Ishikawa (cell line): Measurements from ENCODE around the gene GRB10.

Experiments
- CEBPB ChIP-seq: IDR thresholded peaks from 2 replicates; pipeline ENCODE4 v1.6.1; 2012
- CREB1 ChIP-seq: IDR thresholded peaks from 2 replicates; pipeline ENCODE4 v1.6.1; 2012; ENCODE audit warnings: low read depth
- EGR1 ChIP-seq: IDR thresholded peaks from 2 replicates; pipeline ENCODE4 v1.6.1; 2012
- EP300 ChIP-seq: IDR thresholded peaks from 2 replicates; pipeline ENCODE4 v1.6.1; 2012; ENCODE audit warnings: borderline replicate concordance
- FOXM1 ChIP-seq: IDR thresholded peaks from 2 replicates; pipeline ENCODE4 v1.6.1; 2012; ENCODE audit warnings: low read depth, borderline replicate concordance
- NFIC ChIP-seq: IDR thresholded peaks from 2 replicates; pipeline ENCODE4 v1.6.1; 2012
- RAD21 ChIP-seq: IDR thresholded peaks from 2 replicates; pipeline ENCODE4 v1.6.1; 2012; ENCODE audit warnings: low read depth
- TAF1 ChIP-seq: IDR thresholded peaks from 2 replicates; pipeline ENCODE4 v1.6.1; 2012; ENCODE audit warnings: low read depth, mild to moderate bottlenecking
- TCF12 ChIP-seq: IDR thresholded peaks from 2 replicates; pipeline ENCODE4 v1.6.1; 2012; ENCODE audit warnings: low read depth
- TEAD4 ChIP-seq: IDR thresholded peaks from 2 replicates; pipeline ENCODE4 v1.6.1; 2012
- YY1 ChIP-seq: IDR thresholded peaks from 2 replicates; pipeline ENCODE4 v1.6.1; 2012; ENCODE audit warnings: low read depth
- ZBTB7A ChIP-seq: IDR thresholded peaks from 2 replicates; pipeline ENCODE4 v1.6.1; 2012; ENCODE audit warnings: low read depth
- TF ChIP-seq, protein P1 (sequence below): IDR thresholded peaks from 2 replicates; pipeline ENCODE4 v1.6.1; 2012
- TF ChIP-seq, protein P2 (sequence below): IDR thresholded peaks from 2 replicates; pipeline ENCODE4 v1.6.1; 2012; ENCODE audit warnings: low read depth, mild to moderate bottlenecking
- TF ChIP-seq, protein P3 (sequence below): IDR thresholded peaks from 2 replicates; pipeline ENCODE4 v1.6.1; 2012

GRB10 gene

DNA sequence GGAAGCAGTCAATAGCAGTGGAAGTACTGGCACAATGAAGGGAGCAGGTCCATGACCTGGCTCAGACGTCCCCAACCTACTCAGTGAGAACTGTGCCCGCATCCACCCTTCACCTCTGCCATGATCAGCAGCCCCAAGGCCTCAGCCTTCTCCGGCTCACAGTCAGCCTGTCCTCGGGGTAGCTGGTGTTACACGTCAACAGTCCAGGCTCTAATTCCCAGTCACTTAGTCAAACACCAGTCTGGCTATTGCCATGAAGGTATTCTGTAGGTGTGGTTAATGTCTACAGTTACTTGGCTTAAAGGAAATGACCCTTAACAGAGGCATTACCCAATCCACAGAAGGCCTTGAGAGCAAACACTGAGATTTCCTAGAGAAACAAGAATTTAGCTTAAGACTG is 49.1 kb downstream of the GRB10 start:
- no peak for TF ChIP-seq TAF1
- TF ChIP-seq NFIC: no peak
- TF ChIP-seq CEBPB: no peak
- TF ChIP-seq EGR1: no peak
- TF ChIP-seq, protein P1, sequence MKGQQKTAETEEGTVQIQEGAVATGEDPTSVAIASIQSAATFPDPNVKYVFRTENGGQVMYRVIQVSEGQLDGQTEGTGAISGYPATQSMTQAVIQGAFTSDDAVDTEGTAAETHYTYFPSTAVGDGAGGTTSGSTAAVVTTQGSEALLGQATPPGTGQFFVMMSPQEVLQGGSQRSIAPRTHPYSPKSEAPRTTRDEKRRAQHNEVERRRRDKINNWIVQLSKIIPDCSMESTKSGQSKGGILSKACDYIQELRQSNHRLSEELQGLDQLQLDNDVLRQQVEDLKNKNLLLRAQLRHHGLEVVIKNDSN: no peak
- no peak for TF ChIP-seq YY1
- no peak for TF ChIP-seq RAD21

DNA sequence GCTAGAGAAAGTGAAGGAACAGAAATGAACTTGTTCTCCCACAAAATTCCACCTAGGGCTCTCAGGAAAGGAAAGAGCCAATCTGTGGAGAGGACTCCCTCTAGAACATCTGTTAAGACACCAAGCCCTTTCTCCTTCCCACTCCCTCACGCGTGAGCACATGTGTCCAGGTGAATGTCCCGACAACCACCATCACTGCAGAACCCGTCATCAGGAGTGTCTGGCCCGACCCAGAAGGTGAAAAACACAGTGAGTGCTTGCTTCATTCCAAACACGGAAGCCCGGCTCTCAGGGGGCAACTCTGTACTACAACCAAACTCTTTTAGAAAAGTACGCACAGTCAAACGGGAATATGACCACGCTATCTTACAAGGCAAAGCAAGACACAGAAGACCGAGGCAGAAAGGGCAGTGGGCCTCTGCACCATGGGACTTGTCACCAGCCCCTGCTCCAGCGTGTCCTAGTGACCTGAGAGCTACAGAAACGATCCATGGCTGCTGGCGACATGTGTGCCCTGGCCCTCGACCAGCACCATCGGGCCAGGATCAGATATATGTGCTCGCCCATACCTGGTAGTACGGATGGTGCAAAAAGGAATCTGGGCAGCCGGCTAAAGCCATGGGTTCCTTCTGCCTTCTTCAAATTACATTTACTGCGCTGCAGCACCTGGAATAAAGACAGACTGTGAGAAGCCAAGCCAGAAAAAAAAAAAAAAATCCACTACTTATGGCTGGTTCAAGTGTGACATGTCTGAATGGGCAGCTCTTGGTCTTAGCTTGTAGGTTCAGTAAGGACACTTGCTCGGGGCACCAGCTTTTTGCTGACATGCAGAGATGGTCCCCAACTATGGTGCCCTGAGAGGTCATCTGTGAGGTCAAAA is 50.8 kb downstream of the GRB10 start:
- no peak for TF ChIP-seq CEBPB
- no peak for TF ChIP-seq CREB1
- TF ChIP-seq FOXM1: no peak
- TF ChIP-seq, protein P2, sequence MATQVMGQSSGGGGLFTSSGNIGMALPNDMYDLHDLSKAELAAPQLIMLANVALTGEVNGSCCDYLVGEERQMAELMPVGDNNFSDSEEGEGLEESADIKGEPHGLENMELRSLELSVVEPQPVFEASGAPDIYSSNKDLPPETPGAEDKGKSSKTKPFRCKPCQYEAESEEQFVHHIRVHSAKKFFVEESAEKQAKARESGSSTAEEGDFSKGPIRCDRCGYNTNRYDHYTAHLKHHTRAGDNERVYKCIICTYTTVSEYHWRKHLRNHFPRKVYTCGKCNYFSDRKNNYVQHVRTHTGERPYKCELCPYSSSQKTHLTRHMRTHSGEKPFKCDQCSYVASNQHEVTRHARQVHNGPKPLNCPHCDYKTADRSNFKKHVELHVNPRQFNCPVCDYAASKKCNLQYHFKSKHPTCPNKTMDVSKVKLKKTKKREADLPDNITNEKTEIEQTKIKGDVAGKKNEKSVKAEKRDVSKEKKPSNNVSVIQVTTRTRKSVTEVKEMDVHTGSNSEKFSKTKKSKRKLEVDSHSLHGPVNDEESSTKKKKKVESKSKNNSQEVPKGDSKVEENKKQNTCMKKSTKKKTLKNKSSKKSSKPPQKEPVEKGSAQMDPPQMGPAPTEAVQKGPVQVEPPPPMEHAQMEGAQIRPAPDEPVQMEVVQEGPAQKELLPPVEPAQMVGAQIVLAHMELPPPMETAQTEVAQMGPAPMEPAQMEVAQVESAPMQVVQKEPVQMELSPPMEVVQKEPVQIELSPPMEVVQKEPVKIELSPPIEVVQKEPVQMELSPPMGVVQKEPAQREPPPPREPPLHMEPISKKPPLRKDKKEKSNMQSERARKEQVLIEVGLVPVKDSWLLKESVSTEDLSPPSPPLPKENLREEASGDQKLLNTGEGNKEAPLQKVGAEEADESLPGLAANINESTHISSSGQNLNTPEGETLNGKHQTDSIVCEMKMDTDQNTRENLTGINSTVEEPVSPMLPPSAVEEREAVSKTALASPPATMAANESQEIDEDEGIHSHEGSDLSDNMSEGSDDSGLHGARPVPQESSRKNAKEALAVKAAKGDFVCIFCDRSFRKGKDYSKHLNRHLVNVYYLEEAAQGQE: no peak
- TF ChIP-seq EP300: no peak
- TF ChIP-seq, protein P3, sequence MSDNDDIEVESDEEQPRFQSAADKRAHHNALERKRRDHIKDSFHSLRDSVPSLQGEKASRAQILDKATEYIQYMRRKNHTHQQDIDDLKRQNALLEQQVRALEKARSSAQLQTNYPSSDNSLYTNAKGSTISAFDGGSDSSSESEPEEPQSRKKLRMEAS: no peak
- TF ChIP-seq TAF1: no peak
- no peak for TF ChIP-seq RAD21
- no peak for TF ChIP-seq ZBTB7A
- TF ChIP-seq YY1: no peak
- no peak for TF ChIP-seq TCF12

DNA sequence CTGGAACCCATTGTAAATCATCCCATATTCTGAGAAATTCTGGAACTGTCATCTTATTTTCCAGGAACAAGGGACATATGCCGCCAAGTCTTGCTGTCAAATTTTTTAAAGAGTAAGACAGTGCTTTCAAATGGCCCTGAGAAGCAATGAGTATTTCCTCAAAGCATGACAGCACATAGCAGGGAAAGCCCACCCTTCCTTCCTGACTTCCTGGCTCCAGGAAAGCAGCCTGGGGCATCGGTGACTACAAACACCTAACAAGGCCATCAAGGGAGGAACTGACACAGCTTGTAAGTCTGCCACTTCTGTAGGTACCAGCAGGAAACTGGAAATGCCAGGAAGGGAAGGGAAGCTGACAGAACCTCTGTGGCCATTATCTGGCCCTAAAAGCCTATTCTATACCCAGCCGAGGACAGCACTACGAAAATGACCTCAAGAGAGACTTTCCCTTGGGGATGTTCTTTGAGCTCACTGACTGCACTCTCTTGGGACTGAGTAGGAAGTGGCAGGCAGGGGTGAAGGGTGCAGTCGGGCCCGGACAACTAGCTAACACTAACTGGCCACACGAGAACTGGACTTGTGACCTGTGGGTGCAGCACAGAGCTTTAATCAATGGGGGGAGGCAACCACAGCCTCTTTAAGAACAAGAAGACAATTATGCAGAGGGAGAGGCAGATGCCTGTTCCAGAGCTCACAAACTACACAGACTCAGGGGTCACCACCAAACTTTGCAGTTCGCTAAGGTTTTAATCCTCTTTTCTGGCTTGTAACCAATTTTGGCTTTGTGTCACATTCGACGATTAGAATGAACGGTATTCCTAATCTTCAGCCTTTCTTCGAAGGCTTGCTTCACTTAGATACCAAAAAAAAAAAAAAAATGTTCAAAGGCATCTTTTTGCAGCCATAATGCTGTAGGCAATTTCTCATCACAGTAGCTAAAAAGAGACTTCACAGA is 52.0 kb downstream of the GRB10 start:
- TF ChIP-seq EP300: no peak
- no peak for TF ChIP-seq YY1
- TF ChIP-seq, protein P1: no peak
- TF ChIP-seq TAF1: no peak
- TF ChIP-seq TCF12: no peak
- no peak for TF ChIP-seq RAD21
- TF ChIP-seq TEAD4: no peak
- TF ChIP-seq CREB1: no peak

DNA sequence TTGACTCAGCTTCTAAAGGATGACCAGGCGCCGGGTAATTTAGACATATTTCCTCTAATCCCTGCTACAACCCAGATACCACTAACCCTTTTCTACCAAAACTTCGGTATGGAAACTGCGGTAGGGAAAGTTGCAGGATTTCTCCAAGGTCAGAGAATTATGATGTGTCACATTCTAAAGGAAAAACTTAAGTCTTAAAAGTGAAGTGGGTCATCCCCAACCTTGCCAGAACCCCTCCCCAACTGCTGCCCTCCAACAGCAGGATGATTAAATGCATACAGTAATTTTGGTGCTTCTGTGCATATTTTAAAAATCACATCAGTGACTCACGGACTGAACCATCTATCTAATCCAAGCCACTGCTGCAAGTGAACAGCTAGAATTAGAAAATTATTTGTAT is 52.7 kb downstream of the GRB10 start:
- no peak for TF ChIP-seq ZBTB7A
- no peak for TF ChIP-seq TAF1
- no peak for TF ChIP-seq FOXM1
- no peak for TF ChIP-seq NFIC
- no peak for TF ChIP-seq CREB1
- TF ChIP-seq TEAD4: no peak
- TF ChIP-seq, protein P3: no peak
- TF ChIP-seq EP300: no peak
- TF ChIP-seq, protein P2: no peak
- TF ChIP-seq RAD21: no peak
- TF ChIP-seq CEBPB: no peak
- no peak for TF ChIP-seq TCF12
- TF ChIP-seq EGR1: no peak
- TF ChIP-seq, protein P1: no peak
- TF ChIP-seq YY1: no peak

DNA sequence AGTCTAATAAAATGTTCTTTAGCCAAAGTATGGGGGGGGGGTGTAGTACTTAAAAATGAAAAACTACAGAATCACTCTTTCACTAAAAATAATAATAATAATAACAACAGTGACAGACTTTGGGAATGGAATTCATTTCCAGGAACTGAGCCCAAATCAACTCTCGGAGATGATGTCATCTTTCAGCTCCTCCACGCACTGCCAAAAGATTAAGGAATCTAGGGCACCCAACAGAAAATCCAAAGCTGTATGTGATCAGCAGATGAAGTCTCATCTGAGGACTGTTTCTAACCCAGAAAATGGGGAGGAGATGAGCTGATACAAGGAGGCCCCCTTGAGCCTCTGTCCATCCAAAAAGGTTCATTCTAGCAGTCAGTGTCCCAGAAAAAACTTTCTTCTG is 54.5 kb downstream of the GRB10 start:
- TF ChIP-seq EGR1 (no peak), TEAD4 (no peak), FOXM1 (no peak), CEBPB (no peak), CREB1 (no peak), EP300 (no peak), NFIC (no peak), TCF12 (no peak), YY1 (no peak), RAD21 (no peak), ZBTB7A (no peak), TAF1 (no peak)
- TF ChIP-seq, protein P3: no peak
- TF ChIP-seq, protein P1: no peak
- TF ChIP-seq, protein P2: no peak
